NCI-H2107 treated with DMSO at 0.1 percent for 48 hours (cell line): Measurements from ENCODE around the gene FOXO3B.
"Not testable (repeated sequence)": the region's sequence is repeated elsewhere in the genome, so short reads cannot be mapped to it uniquely, and the experiment has no call there.

Experiments used
- DNase-seq: peaks from one replicate; lab custom pipeline; 2025; ENCODE audit not compliant: unreplicated experiment; lab: John Stamatoyannopoulos, UW

Gene FOXO3B

GRCh38 chr17:18681767-18682571, at the start of gene FOXO3B:
Gene FOXO3B (minus strand): TSS chr17:18682314. CDS start chr17:18681651, 663 bp downstream.
- DNase-seq: peak; percentile 55

GRCh38 chr17:18723509-18723908, 41.4 kb upstream of the FOXO3B start:
- DNase-seq: not testable (repeated sequence)

GRCh38 chr17:18722612-18723011, 40.5 kb upstream of the FOXO3B start:
- not testable (repeated sequence) for DNase-seq

GRCh38 chr17:18721775-18722547, 39.8 kb upstream of the FOXO3B start:
- DNase-seq: not testable (repeated sequence)

- not testable (repeated sequence) for DNase-seq
These were observed 37.5 kb upstream of the FOXO3B start for GRCh38 chr17:18719428-18720110.

- DNase-seq: not testable (repeated sequence)
These were observed 36.7 kb upstream of the FOXO3B start for GRCh38 chr17:18718643-18719427.

- not testable (repeated sequence) for DNase-seq
These were observed 30.4 kb upstream of the FOXO3B start for GRCh38 chr17:18712354-18712999.

- not testable (repeated sequence) for DNase-seq
These were observed 26.1 kb upstream of the FOXO3B start for GRCh38 chr17:18708215-18708614.

- not testable (repeated sequence) for DNase-seq
These were observed 23.8 kb upstream of the FOXO3B start for GRCh38 chr17:18705955-18706354.

- DNase-seq: not testable (repeated sequence)
These were observed 16.5 kb upstream of the FOXO3B start for GRCh38 chr17:18698473-18699103.

- DNase-seq: not testable (repeated sequence)
These were observed 13.0 kb upstream of the FOXO3B start for GRCh38 chr17:18695143-18695542.

GRCh38 chr17:18682668-18683067, 554 bp upstream of the FOXO3B start:
- DNase-seq: not testable (repeated sequence)

GRCh38 chr17:18677381-18677780, 4.7 kb downstream of the FOXO3B start:
- DNase-seq: not testable (repeated sequence)

GRCh38 chr17:18676928-18677327, 5.2 kb downstream of the FOXO3B start:
- not testable (repeated sequence) for DNase-seq

- DNase-seq: not testable (repeated sequence)
These were observed 9.5 kb downstream of the FOXO3B start for GRCh38 chr17:18672395-18673227.

- DNase-seq: not testable (repeated sequence)
These were observed 13.5 kb downstream of the FOXO3B start for GRCh38 chr17:18668625-18669024.

GRCh38 chr17:18667535-18667934, 14.6 kb downstream of the FOXO3B start:
- DNase-seq: not testable (repeated sequence)

- not testable (repeated sequence) for DNase-seq
These were observed 15.8 kb downstream of the FOXO3B start for GRCh38 chr17:18666326-18666725.
